GM18909 (cell line): Measurements from ENCODE around the gene TNS3.
"Not testable (repeated sequence)": the region's sequence is repeated elsewhere in the genome, so short reads cannot be mapped to it uniquely, and the experiment has no call there.

Source experiments
- ATAC-seq: cut with Tn5 transposase; IDR thresholded peaks from one replicate; pipeline ENCODE4 v1.9.1; 2021; ENCODE audit warnings: mild to moderate bottlenecking; ENCODE audit not compliant: unreplicated experiment, poor library complexity

The TNS3 gene

DNA sequence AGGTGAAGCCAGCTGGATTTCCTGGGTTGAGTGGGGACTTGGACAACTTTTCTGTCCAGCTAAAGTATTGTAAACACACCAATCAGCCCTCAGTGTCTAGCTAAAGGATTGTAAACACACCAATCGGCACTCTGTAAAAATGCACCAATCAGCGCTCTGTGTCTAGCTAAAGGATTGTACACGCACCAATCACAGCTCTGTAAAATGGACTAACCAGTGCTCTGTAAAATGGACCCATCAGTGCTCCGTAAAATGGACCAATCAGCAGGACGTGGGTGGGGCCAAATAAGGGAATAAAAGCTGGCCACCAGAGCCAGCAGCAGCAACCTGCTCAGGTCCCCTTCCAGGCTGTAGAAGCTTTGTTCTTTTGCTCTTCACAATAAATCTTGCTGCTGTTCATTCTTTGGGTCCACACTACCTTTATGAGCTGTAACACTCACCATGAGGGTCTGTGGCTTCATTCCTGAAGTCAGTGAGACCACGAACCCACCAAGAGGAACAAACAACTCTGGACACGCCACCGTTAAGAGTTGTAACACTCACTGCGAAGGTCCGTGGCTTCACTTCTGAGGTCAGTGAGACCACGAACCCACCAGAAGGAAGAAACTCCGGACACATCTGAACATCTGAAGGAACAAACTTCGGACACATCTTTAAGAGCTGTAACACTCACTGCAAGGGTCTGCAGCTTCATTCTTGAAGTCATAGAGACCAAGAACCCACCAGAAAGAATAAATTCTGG lies 21.8 kb upstream of the TNS3 start:
- ATAC-seq, result not testable (repeated sequence)

DNA sequence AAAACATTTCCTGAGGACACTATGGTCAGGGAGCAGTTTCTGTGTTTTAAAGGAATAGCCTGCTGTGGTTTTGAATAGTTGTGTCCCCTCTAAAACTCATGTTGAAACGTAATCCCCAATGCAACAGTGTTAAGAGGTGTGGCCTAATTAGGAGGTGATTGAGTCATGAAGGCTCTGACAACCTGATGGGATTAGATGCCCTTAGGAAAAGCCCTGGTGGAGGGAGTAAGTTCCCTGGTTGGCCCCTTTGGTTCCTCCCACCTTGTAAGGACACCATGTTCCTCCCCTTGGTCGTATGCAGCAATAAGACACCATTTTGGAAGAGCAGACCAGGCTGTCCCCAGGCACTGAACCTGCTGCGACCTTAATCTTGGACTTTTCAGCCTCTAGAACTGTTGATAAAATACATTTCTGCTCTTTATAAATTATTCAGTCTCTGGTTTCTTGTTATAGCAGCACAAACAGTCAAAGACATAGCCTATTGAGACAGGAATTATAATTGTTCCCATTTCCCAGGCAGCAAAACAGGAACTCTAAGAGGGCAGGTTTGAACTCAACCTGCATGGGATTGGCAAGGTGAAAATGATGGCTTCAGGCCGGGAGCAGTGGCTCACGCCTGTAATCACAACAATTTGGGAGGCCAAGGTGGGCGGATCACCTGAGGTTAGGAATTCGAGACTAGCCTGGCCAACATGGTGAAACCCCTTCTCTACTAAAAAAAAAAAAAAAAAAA lies 20.5 kb upstream of the TNS3 start:
- no peak for ATAC-seq

DNA sequence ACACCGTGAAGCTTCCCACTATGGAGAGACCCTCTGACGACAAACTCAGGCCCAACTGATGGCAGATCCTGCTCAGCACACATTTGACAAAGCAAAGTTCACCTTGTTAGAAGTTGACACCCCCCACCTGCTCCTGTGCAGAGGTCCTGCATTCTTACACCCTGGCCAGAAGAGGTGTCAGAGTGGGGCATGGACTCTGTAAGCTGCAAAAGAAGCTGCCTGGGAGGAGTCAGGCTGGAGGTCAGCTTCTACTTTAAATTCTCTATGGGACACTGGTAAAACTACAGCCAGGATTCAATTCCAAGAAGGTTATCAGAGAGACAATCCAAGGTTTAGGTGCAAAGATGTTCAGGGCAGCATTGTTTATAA lies 20.0 kb upstream of the TNS3 start:
- no peak for ATAC-seq

DNA sequence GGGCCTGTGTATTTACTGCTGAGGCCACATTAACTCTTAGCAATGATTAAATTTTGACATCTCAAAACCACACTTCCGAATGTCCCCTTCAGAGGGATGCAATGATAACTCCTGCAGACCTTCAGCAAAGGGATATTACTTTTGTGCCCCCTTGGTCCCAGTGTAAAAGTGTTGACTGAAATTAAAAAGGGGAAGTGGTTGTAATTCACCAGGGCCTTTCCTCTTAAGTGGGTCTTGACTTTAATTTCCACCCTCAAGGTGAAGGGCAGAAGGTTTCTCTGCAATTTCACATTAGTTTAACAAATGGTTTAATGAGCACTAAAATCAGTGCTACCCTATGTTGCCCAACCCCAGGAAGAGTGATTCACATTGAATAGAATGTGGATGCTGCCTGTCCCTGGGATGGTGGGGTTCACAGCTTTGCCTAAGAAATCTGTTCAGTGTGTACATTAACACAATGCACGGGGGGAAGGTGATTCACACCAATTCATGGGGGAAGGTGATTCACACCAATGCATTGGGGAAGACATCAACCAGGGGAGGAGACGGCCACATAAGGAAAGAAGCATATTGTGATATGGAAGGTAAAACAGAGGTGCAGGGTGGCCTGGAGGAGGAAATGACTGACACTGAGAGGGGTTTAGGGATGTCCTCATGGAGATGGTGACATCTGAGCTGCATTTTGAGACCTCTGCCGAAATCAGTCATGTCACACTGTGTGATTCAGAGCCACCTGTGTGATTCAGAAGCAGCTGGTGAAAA lies 19.4 kb upstream of the TNS3 start:
- peak; percentile 73 for ATAC-seq

DNA sequence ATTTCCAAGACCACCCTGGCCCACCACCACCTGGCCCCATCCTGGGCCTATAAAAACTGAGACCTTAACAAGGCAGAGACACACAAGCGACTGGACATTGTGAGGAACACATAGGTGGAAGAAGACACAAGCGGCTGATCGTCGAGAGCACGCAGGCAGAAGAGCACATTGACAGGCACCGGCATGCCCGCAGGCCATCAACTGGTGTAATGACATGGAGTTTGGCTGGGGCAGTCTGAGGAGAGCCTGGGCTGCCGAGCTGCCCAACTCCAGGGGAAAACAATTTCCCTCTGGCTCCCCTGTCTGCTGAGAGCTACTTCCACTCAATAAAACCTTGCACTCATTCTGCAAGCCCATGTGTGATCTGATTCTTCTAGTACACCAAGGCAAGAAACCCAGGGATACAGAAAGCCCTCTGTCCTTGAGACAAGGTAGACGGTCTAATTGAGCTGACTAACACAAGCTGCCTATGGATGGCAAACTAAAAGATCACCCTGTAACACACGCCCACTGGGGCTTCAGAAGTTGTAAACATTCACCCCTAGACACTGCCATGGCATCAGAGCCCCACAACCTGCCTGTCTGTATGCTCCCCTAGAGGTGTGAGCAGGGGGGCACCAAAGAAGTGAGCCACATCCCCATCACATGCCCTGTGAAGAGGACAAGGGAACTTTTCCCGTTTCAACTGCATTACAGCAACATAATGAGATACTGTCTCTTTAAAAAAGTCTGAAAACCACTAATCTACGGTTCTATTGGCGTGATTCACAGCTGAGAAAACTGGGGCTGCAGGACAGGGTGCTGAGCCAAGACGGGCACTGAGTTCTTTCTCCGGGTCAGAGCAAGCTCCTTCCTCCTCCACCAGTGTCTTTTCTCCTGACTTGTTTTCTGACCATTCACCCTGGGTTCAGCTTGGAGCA lies 18.5 kb upstream of the TNS3 start:
- ATAC-seq, result peak; percentile 60

DNA sequence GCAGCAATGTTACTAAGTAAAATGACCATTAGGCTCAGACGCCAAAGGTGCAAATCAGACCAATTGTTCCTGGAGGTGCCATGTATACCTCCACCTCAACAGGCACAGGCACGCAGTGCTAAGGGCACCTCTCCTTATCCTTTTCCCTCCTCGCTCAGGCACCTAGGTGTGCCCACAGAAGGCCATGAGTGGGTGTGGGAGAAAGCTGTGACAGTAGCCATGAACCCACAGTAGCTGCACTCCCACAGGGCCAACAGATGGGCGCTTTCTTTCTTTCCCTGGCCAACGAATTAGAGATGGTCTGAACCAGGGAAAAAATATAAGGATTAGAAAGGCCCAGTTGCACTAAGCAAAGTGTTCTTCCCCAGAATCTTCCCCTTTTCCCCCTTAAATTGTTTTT lies 15.5 kb upstream of the TNS3 start:
- no peak for ATAC-seq

DNA sequence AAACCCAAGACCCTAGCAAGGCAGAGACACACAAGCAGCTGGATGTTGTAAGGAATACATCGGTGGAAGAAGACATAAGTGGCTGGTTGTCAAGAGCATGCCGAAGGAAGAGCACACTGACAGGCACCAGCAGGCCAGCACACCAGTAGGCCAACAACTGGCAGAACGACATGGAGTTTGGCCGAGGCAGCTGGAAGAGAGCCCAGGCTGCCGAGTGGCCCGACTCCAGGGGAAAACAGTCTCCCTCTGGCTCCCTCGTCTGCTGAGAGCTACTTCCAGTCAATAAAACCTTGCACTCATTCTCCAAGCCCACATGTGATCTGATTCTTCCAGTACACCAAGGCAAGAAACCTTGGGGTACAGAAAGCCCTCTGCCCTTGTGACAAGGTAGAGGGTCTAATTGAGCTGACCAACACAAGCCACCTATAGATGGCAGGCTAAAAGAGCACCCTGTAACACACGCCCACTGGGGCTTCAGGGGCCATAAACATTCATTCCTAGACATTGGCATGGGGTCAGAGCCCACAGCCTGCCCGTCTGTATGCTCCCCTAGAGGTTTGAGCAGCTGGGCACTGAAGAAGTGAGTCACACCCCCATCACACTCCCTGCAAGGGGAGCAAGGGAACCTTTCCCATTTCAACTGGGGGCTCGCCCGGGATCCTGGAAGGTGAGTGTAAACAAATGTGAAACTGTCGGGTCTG lies 14.7 kb upstream of the TNS3 start:
- ATAC-seq, result no peak

DNA sequence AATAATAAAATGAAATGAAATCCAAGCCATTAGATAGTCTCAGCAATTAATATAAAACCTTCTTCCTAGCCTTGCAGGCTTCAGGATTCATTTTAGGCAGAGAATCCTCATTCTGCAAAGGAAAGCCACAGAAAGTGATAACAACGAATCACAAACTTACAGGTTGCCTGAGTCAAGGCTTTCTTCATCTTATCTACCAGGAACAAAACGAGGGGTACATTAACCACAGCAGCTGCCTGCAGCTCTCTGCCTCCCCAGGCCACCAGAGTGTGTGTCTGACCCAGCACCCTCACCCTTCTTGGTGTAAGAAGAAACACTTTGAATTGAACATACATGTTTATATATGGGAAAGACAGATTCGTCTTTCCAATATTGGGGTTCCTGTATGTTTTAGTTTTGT lies 12.5 kb upstream of the TNS3 start:
- no peak for ATAC-seq

DNA sequence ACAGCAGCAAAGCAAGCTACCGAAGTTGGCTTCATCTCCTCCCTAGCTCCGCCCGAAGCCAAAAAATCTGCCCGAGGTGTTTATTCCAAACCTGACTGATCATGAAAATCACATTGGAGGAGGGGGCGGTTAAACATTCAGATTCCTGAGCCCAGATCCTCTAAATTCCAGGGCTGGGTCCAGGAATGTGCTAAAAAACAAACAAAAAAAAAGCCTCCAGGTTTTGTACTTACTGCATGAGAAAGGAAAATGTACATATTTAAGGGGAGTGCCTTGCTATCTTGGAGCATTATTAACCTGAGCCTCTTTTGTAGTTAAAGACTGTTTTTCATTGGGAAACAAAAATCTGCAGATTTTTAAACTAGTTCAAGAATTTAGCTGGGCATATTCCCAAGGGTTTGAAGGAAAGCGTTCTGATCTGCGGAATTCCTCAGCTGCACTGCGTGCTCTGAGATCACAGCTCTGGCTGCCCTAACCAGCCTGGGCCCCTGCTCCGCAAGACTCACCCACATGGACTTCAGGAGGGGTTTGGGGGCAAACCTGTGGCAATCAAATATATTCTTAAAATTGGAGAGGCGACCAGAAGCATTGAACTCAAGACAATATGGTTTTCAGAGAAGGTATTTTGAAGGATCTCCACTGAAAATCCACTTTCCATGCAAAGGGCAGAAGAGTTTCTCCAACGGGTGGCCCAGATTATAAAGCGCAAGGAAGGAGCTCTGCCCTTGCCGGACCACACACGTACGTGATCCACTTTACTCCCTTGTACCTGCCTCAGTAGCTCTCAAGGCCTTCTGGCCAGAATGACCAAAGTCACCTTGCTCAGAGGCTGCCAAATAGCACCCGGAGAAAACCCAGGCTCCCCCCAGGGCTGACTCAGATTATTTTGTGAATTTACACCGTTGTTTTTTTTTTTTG lies 10.0 kb upstream of the TNS3 start:
- no peak for ATAC-seq

DNA sequence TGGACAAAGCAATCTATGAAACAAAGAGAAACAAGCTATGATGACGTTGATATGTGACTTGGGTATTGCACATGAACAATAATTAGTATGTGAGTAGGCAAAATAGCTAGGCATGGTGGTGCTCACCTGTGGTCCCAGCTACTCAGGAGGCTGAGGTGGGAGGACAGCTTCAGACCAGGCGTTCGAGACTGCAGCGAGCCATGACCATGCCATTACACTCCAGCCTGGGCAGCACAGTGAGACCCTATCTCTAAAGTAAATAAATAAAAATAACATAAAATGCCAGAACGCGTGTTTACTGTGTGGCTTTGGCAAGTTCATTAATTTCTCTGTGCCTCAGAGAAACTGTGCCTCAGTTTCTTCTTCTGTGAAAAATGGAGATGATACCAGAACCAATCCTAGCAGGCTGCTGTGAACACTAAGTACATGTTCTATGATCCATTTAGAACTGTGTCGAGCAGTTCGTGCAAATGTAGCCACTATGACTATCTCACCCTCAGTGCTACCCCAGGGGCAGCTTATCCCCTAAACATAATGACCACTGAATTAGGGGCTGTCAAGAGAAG lies 9.3 kb upstream of the TNS3 start:
- ATAC-seq, result no peak

DNA sequence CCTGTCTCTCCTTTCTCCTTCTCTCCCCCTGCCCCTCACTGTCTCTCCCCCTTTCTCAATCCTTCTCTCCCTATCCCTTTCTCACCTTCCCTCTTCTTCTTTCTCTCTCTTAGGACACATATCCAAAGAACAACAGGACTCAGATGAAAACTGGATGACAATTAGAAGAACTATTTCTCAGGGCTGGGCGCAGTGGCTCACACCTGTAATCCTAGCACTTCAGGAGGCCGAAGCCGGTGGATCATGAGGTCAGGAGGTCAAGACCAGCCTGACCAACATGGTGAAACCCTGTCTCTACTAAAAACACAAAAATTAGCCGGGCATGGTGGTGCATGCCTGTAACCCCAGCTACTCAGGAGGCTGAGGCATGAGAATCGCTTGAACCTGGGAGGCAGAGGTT lies 8.3 kb upstream of the TNS3 start:
- not testable (repeated sequence) for ATAC-seq

DNA sequence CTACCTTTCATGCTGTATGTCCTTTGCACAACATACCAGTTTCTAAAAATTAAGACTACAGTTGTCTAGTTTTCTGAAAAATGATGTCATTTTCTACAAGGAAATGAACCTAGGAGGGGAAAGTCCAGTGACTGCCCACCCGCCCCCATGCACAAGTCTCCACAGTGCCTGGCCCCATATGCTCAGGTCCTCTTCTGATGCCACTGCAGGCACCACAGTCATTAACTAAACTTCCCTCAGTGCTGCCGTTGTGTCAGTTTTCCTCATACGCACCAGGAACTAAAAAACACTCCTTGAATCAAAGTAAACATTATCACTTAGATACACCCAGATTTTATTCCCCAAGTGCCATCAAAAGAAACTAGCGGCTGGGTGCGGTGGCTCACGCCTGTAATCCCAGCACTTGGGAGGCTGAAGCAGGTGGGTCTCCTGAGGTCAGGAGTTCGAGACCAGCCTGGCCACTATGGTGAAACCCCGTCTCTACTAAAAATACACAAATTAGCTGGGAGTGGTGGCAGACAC lies 6.9 kb upstream of the TNS3 start:
- no peak for ATAC-seq

DNA sequence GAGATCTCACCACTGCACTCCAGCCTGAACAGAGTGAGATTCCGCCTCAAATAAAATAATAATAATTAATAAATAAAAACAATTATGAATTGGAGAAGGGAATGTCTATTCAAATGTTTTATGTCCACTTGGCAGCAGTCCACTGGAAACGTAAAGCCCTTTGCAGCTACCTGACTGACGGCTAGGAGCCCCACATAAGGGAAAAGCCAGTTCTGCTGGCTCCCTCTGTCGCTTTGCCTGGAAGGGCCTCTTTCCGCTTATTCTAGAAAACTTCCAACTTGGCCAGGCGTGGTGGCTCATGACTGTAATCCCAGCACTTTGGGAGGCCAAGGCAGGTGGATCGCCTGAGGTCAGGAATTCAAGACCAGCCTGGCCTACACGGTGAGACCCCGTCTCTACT lies 6.1 kb upstream of the TNS3 start:
- no peak for ATAC-seq

DNA sequence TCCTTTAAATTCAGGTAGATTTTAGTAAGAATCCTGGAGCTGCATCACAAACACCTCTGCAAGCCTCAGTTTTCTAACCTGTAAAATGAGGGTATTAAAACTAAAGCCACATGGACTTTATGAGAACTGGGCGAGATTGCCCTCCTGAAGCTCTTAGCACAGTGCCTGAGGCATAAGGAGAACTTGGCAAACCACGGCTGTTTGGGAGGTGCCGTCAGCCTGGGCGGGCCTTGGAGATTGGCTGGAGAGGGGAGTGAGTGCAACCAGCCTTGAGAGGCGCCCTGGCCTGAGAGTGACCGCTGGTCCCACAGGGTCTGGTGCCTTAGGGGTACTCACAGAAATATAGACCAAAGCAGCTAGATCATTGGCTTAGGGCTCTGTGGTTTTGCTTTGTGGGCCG lies 5.4 kb upstream of the TNS3 start:
- no peak for ATAC-seq

DNA sequence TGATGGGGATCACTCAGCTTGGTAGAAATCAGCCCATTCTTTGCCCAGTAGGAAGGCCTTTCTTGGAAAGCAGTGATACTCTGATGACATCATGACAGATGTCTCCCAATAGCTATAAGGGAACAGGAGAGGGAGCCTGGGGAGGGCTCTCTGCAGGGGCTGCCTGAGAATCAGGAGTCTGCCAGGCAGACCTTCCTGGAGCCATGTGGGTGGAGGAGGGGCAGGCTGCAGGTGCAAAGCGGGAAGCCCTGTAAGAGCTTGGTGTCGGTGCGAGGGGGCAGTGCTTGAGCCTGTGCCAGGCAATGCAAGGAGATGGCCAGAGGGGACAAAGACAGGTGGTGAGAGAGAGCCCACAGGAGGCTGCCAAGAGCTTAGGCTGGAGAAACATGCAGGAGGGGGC lies 5.0 kb upstream of the TNS3 start:
- ATAC-seq, result no peak

DNA sequence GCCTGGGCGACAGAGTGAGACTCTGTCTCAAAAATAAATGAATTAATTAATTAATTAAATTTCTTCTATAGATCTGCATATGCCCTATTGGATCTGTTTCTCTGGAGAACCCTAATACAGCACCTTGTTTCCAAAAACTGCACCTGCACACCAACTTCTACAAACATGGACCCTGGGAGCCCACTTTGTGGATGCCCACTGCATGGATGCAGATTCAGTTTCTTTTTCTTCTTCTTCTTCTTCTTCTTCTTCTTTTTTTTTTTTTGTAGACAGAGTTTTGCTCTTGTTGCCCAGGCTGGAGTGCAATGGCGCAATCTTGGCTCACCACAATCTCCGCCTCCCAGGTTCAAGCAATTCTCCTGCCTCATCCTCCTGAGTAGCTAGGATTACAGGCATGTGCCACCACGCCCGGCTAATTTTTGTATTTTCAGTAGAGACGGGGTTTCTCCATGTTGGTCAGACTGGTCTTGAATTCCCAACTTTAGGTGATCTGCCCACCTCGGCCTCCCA lies 4.3 kb upstream of the TNS3 start:
- ATAC-seq, result not testable (repeated sequence)

DNA sequence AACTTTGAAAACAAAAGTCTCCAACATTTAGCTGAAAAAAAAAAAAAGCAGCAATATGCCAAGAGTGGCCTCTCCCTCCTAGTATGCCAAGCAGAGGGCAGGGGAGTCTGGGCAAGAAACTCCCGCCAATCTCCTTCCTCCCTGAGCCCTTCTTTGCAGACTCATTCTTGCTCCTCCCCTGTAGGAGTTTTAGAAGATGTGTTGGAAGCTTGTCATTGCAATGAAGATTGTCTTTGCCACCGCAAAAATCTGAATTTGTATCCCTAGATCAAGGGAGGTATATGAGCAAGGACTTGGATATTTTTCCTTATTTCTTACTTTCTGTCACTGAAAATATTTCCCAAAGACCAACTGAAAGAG lies 2.6 kb upstream of the TNS3 start:
- no peak for ATAC-seq
